GM18502 (cell line): ENCODE measurements around the gene SSUH2.
"Not testable (repeated sequence)": the region's sequence is repeated elsewhere in the genome, so short reads cannot be mapped to it uniquely, and the experiment has no call there.

Source experiments
- ATAC-seq: cut with Tn5 transposase; IDR thresholded peaks from one replicate; pipeline ENCODE4 v1.9.1; 2021; ENCODE audit warnings: mild to moderate bottlenecking; ENCODE audit not compliant: unreplicated experiment, poor library complexity

The SSUH2 gene, protein sequence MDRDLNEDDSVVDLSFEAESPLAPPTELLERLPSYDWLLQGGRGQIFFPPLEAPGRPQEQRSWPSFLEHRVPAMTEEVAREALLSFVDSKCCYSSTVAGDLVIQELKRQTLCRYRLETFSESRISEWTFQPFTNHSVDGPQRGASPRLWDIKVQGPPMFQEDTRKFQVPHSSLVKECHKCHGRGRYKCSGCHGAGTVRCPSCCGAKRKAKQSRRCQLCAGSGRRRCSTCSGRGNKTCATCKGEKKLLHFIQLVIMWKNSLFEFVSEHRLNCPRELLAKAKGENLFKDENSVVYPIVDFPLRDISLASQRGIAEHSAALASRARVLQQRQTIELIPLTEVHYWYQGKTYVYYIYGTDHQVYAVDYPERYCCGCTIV

DNA sequence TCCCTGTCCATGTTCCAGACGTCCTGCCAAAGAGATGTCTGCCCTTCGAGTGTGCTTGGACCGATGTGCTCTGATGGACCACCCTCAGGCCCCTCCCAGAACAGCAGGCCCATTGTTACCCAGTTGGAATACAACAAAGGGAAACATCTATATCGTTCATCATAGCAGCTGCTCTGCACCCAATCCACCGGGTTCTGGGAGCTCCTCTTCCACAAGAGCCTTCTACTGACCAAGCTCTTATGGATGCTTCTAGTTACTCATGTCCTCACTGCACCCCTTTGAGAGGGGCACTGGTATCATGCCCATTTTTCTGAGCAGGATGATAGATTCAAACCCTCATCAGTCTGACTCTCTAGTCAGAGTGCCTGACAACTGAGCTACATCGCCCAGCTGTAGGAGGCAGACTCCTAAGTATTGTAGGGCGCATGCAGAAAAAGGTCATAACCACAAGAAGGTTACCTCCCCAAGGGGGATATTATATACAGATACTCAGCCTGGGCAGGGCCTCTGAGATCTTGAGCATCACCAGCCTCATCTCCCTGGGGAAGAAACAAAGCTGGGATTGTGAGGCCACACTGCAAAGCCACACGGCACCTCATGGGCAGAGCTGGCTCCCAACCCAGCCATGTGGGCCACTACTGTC is at the start of gene SSUH2:
SSUH2 (minus strand) TSS at position 51 of the 643 bp plus-strand sequence; CDS start at position 11, 40 bp downstream.
- no peak for ATAC-seq

DNA sequence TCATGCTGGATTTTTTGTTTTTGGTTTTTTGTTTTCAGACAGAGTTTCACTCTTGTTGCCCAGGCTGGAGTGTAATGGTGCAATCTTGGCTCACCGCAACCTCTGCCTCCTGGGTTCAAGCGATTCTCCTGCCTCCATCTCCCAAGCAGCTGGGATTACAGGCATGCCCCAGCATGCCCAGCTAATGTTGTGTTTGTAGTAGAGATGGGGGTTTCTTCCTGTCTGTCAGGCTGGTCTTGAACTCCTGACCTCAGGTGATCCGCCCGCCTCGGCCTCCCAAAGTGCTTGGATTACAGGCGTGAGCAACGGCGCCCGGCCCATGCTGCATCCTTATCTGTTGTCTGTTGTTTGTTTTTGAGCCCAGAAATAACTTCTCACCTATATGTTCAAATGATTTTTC is 46.7 kb upstream of the SSUH2 start:
- not testable (repeated sequence) for ATAC-seq

DNA sequence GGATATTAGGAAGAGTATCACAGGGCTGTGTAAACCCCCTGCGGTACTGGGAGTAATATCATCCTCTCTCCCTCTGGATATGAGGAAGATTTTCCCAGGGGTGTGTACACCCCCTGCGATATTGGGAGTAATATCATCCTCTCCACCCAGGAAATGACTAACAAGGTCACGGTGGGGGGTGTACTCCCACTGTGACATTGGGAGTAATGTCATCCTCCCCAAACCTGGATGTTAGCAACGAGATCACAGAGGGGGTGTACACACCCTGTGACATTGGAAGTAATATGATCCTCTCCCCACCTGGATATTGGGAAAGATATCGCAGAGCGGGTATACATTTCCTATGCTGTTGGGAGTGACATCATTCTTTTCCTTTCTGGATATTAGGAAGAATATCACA is 40.4 kb upstream of the SSUH2 start:
- not testable (repeated sequence) for ATAC-seq

DNA sequence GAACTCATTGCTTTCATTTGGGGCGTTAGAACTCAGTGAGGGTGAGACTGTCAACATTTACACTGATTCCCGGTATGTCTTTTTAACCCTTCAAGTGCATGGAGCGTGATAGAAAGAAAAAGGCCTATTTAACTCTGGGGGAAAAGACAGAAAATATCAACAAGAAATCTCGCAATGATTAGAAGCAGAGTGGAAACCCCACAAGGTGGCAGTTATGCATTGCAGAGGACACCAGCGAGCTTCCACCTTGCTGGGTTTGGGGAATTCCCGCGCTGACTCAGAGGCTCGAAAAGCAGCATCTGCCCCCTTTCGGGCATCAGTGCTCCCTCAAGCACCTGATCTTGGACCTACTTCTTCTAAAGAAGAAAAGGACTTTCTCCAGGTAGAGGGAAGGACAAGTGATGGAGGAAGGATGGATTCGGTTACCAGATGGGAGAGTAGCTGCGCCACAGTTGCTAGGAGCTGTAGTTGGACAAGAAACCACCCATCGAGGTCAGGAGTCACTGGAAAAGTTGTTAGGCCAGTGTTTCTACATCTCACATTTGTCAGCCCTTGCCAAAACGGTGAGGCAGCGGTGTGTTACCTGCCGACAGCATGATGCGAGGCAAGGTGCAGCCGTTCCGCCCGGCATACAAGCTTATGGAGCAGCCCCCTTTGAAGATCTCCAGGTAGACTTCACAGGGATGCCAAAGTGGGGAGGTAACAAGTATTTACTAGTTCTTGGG is 38.4 kb upstream of the SSUH2 start:
- not testable (repeated sequence) for ATAC-seq

DNA sequence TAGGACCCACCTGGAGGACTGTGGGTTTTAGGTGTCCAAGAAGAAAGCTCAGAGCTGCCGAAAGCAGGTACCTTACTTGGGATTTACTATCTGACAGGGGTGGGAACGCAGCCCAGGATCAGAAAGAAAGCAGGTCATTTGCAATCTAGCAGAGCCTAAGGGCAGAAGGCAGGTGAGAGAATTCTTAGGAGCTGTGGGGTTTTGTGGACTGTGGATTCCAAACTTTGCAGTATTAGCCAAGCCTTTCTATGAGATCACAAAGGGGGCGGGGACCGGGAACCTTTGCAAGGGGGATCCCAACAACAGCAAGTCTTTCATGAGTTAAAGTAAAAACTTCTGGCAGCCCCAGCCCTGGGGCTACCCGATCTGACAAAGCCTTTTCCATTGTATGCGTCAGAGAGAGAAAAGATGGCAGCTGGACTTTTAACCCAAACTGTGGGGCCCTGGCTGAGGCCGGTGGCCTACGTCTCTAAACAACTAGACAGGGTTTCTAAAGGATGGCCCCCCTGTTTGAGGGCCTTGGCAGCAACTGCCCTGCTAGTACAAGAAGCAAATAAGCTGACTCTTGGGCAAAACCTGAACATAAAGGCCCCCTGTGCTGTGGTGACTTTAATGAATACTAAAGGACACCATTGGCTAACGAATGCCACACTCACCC is 37.4 kb upstream of the SSUH2 start:
- not testable (repeated sequence) for ATAC-seq

DNA sequence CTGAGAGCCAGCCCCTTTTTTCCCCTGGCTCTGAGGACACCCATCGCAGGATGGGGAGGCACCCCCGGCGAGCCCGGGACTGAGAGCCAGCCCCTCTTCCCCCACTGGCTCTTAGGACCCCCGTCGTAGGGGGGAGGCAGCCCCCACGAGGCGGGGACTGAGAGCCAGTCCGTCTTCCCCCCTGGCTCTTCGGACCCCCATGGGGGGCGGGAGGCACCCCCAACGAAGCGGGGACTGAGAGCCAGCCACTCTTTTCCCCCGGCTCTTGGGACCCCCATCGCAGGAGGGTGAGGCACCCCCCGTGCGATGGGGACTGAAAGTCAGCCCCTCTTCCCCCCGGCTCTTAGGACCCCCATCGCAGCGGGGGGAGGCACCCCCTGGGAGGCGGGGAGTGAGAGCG is 36.8 kb upstream of the SSUH2 start:
- no peak for ATAC-seq

DNA sequence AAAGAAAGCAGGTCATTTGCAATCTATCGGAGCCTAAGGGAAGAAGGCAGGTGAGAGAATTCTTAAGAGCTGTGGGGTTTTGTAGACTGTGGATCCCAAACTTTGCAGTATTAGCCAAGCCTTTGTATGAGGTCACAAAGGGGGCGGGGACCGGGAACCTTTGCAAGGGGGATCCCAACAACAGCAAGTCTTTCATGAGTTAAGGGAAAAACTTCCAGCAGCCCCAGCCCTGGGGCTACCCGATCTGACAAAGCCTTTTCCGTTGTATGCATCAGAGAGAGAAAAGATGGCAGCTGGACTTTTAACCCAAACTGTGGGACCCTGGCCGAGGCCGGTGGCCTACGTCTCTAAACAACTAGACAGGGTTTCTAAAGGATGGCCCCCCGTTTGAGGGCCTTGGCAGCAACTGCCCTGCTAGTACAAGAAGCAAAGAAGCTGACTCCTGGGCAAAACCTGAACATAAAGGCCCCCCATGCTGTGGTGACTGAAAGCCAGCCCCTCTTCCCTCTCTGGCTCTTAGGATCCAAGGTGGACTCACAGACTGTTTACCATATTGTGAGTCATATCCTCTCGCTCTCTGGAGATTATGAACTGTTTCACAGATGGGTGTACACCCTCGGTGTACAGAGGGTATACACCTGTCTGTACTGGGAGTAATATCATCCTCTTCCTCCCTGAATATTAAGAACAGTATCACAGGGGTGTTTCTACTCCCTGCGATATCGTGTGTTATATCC is 35.4 kb upstream of the SSUH2 start:
- ATAC-seq = not testable (repeated sequence)

DNA sequence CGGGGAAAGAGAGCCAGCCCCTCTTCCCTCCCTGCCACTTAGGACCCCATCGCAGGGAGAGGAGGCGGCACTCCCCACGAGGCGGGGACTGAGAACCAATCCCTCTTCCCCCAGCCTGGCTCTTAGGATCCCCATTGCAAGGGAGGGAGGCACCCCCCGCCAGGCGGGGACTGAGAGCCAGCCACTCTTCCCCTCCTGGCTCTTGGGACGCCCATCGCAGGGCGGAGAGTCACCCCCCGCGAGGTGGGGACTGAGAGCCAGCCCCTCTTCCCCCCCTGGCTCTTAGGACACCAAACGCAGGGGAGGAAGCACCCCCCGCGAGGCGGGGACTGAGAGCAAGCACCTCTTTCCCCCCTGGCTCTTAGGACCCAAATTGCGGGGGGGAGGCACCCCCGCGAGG is 34.2 kb upstream of the SSUH2 start:
- no peak for ATAC-seq

DNA sequence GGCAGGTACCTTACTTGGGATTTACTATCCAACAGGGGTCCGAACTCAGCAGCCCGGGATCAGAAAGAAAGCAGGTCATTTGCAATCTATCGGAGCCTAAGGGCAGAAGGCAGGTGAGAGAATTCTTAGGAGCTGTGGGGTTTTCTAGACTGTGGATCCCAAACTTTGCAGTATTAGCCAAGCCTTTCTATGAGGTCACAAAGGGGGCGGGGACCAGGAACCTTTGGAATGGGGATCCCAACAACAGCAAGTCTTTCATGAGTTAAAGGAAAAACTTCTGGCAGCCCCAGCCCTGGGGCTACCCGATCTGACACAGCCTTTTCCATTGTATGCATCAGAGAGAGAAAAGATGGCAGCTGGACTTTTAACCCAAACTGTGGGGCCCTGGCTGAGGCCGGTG is 32.7 kb upstream of the SSUH2 start:
- not testable (repeated sequence) for ATAC-seq

DNA sequence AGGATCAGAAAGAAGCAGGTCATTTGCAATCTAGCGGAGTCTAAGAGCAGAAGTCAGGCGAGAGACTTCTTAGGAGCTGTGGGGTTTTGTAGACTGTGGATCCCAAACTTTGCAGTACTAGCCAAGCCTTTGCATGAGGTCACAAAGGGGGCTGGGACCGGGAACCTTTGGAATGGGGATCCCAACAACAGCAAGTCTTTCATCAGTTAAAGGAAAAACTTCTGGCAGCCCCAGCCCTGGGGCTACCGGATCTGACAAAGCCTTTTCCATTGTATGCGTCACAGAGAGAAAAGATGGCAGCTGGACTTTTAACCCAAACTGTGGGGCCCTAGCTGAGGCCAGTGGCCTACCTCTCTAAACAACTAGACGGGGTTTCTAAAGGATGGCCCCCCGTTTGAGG is 31.0 kb upstream of the SSUH2 start:
- ATAC-seq = not testable (repeated sequence)

DNA sequence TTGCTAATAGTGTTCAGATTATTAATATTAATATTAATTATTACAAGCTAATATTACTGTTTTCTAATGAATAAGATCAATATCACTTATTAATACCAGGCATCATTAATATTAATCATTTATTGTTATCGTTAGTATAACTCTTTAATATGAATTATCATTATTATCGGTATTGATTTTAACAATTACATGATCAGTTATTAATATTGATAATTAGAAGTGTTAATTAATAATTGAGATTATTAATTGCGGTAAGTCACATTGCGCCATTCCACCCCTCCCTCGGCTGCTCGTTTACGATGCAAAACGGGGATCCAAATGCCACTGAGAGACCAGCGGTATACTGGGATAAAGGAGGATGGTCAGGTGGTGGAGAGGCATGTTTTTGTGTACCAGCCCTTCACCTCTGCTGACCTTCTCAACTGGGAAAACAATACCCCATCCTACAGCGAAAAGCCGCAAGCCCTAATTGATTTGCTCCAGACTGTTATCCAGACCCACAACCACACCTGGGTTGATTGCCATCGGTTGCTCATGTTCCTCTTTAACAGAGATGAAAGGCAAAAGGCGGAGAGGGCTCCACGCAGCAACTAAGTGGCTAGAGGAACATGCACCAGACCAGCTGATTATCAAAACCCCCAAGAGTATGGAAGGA is 28.6 kb upstream of the SSUH2 start:
- no peak for ATAC-seq

DNA sequence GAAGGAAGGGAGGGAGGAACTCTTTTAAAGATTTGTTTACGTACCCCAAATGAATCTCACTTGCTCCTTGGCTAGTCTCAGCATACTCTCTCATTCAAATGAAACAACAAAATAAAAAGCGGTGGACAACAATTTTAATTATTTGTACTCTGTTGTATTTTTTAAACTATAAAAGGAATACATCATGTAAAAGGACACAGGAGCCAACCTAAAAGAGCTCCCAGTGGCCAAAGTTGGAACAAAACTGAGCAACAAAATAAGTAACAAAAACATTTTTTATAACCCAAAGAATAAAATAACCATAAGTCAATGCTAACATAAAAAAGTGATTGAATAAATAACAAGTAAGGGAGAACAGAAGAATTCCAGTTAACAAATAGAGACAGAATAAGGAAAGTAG is 24.4 kb upstream of the SSUH2 start:
- ATAC-seq = no peak

DNA sequence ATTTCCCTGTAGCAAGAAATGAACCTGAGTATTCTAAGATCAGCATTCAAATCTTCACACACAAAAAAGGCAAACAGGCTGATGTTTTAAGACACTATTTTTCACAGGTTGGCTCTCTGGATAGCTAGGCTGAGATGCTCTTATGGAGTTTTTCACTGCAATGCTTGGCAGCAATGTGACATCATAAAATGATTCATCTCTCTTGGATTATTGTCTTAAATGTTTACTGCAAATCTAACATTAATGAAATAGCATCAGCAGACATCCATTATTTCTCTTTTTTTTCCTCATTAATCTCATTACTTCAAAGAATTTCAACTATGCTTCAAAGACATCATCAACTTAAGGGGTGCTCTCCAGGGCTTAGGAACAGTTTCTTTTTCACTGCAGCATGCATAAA is 23.6 kb upstream of the SSUH2 start:
- no peak for ATAC-seq

DNA sequence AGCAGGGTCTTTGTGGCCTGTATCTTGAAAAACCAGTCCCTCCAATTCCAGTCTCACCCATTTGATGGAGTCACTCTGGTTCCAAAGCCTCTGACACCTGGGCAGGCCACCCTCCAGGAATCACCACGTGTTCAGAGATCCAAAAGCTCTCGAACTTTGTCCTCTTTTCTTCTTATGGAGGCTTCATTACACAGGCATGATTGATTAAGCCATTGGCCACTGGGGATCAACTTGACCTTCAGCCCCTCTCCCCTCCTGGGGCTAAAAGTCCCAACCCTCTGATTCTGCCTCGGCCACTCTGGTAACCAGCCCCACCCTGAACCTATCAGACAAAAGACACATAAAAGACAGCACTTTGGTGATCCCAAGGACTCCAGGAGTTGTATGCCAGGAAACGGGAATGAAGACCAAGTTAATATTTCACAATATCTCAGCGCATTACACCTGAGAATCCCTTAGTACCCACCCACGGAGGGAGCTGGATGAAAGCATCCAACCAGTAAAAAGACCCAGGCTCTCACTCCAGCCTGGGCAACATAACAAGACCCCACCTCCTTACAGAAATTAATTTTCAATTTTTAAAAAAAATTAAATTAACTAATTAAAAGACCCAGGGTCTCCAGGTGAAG is 23.0 kb upstream of the SSUH2 start:
- no peak for ATAC-seq

DNA sequence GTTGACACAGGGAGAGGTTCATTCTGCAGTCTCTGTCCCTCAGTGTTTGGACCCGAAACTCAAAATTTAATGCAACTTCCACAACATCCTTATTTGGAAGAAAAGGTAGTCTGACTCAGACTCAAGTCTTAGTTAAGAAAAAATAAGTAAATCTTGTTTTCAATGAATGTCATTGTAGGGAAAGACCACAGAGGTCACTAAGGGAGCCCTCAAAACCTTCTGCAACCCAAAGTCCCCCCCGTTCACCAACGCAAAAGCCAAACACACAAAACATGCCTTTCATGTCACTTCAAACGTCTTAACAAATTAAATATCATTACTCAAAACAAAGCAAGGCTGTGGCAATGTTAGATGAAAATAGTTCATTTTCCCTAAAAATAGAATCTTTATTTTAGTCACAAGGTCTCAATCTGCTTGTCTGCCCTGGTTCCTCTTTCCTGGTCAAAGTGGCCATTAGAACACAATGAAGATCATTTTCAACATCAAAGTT is 20.9 kb upstream of the SSUH2 start:
- ATAC-seq = peak; percentile 80

DNA sequence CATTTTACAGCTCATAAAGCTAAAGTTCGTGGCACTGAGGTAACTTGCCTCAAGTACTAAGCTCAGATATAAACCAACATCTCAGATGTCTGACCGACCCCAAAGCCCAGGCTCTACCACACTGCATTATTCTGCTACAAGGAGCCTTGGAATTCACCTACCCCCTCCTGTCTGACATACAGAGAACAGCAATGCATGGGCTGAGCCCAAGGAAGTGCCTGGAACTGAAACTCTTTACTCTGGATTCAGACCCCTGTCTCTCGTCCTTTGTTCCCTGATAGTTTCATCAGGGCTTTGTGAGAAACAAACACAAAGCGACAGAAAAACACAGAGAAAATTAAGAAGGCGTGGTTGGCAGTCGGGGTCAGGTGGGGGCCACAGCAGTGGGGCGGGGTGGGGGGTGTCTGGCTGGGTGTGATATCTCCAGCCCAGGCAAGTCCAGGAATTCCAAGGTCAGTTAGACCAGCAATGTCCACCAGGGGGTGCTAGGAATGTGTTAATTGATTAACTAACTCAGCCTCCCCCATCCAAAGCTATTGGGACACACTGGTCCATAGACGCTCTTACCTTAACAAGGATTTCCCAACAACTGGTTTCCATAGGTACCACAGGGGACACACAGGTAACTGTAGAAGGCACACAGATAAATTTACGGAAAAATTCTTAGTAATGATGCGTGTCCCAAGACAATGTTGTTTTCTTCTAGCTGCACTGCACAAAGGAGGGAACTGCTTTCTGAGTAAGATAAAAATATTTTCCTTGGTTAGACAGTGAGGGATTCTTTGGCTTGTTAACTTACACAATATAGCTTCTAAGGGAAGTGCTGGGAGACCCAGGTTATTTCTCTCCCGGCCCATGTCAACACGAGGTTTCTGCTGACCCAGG is 18.8 kb upstream of the SSUH2 start:
- peak; percentile 41 for ATAC-seq

DNA sequence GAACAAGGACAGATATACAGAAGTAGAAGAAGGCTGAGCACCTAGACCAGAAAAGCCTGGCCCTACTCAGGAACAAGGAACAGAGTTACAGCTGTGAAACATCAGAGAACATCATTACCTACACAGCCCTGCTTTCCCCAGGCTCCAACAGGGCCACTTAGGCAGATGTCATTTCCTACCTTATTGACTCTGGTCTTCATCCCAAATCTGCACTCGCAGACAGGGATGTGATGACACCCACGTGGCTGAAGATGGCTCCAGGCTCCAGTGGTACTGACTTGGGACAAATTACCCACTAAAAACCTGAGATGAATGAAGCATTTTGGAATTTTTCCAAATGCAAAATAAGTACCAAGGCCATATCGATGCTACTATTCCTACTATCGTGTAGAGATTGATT is 18.0 kb upstream of the SSUH2 start:
- ATAC-seq = no peak
